A172 (cell line): ENCODE data around the gene KCNJ18. TPM values are rescaled to one million over a fixed set of nuclear protein-coding genes. Genes with fewer than 3 reads are reported as not detected.
A peak's percentile ranks its signal among the peaks of the same experiment; 100 is the strongest.
"Not testable (repeated sequence)": the region's sequence is repeated elsewhere in the genome, so short reads cannot be mapped to it uniquely, and the experiment has no call there.

Experiments
- DNase-seq: peaks from one replicate; pipeline ENCODE4 v3.0.0-alpha.2; 2015; ENCODE audit warnings: low spot score
- total RNA-seq: library from RNA; depleted of rRNA; stranded (reverse); fragments of >200 nt; shearing (Covaris generic); gene quantifications from 2 replicates; pipeline ENCODE4 v1.2.3, GENCODE V29; 2014

KCNJ18 gene
- total RNA-seq, 1 experiment from 2014 or later: not detected

DNA sequence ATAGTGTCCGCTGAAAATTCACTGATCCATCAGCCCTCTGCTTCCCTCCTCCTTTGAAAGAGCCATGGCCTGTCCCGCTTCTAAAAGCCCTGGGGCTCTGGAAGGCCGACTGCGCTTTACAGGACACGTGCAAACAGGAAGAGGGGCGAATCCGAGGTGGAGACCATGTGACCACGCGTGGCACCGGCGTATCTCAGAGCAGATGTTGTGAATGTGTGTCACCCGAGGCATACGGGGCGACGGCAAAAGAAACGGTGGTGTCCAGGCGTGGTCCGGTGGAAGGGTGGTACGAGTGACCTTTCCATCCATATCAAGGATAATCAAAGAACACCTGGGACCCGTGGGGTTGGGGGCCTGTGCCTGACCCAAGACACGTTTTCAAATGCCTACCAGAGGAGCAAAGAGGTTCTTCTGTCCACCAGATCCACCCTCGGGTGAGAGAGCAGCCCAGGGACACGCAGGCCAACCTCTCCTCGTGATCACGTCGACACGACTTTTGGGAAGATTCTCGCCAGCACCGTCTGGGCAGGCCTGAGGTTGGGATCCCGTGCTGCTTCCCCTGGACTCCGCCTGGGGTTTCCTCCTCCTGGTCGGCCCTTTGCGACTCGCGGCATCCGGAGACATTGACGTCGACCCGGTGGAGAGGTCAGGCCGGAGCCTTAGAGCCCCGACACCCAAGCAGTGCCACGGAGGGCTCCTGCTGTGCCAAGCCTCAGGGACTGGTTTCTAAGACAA lies 7.1 kb upstream of the KCNJ18 start:
- not testable (repeated sequence) for DNase-seq

GRCh38 chr17:21686165-21687015 lies 5.9 kb upstream of the KCNJ18 start:
- peak; percentile 26 for DNase-seq

DNA sequence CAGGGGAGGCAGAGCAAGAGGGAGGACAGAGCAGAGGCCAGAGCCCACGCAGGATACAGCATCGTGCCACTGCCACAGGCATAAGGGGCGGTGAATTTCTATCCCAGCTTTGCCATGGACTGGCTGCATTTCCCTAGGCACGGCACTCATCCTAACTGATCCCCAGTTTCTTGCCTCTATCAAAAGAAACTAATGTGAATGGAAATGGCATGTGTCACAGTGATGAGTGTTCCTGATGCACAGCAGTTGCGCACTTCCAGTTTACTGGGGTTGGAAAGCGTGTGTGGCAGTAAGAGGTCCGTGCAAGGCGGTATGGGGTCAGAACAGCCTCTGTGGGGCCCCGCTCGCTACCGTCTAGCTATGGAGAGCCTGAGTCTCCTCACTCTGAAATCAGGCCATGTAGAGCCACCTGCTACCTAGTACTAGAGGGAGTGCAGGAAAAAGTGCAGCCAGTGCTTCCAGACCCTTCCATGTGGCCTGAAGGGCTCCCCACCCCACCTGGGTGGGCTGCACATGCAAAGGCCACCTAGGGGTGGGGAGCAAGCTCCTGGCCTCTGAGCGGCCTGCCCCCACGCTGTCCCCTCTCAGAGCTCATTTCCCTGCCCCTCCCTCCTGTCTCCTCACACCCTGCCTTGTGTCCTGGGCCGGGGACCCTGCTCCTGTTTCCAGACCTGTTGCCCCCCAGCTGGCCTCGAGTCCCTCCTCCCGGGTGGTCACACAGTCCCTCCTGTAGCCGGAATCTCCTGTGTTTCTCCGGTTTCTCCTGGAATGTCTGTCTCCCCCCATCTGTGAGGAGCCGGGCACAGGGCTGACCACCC lies 5.0 kb upstream of the KCNJ18 start:
- DNase-seq: no peak

DNA sequence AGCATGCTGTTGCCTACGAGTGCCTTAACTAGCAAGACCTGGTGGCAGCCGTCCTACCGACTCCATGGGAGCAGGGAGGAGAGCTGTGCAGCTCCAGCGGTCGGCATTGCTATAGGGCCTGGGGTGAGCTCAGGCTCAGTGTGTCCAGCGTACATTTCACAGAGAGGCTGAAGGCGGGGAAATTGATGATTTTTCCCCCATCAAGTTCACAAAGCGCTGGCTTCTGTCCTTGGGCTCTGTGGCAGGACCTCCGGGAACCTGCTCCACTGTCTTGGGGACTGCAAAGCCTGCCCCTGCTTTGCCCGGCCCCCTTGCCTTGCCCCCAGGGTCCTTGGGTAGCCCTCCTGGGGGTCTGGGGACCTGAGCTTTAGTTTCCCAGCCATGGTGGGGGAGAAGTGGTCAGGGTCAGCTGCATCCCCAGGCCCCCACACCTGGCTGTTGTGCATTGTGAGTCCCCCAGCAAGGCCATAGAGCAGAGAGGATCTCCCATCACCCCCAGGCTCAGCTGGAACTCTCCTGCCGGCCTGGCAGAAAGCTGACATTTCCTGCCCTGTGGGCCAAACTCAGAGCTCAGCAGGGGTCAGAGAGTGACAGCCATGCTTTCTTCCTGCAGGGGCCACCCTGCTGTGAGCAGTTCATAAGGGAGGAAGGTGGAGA lies 3.9 kb upstream of the KCNJ18 start:
- no peak for DNase-seq

GRCh38 chr17:21689604-21690003 lies 2.7 kb upstream of the KCNJ18 start:
- peak; percentile 91 for DNase-seq

DNA sequence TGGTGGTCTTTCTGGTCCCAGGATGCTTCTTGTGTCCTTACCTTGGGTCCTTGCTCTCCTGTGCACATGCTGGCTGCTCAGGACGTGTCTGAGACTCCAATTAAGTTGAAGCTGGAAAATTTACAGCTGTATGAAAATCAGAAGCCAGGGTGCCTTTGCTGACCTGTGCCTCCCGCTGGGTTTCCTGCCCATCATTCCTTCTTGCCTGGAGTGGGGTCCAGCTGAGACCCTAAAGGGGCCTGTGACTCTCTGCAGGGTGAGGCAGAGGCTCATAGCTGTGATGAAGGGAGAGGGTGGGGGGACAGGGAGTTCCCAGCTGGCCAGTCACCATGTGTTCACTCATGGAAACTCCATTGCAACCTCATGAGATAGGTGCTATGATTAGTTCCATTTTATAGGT lies 1.5 kb upstream of the KCNJ18 start:
- not testable (repeated sequence) for DNase-seq

DNA sequence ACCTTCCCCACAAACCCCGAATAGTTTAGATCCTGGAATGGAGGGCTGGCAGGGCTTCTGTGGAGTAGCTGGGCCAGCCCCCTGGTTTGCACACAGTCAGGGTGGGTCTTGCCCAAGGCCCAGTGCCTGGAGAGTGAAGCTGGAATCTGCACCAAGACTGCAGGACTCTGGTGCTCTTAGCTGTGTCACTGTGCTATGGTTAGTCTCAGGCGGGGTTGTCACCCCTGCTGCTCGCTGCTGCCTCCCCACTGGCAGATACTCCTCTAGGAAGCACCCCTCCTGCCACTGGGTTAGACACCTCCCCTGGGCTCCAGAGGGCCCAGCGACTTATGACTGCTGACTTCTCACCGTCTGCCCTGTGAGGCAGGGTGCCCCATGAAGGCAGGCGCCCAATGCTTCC lies 842 bp upstream of the KCNJ18 start:
- not testable (repeated sequence) for DNase-seq

GRCh38 chr17:21692704-21693065 lies 362 bp downstream of the KCNJ18 start:
- DNase-seq: not testable (repeated sequence)

- not testable (repeated sequence) for DNase-seq
These were observed 1.1 kb downstream of the KCNJ18 start for GRCh38 chr17:21693391-21693796.

DNA sequence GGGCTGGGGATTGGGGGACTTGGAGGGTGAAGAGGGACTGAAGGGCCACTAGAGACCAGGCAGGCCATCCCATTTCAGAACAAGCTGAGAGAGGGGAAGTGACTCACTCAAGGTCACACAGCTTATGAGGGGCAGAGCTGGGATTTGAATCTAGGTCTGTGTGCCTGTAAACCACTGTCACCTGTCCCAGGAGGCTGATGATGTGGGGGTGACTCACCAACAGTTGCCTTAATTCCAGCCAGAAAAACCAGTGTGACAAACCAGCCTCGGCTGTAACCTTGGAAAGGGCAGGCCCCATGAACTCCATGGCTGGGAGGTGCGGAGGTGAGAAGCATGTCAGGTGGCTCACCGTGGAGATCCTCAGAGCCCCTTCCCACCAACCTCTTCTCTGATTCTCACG lies 1.6 kb downstream of the KCNJ18 start:
- DNase-seq: peak; percentile 55

- not testable (repeated sequence) for DNase-seq
These were observed 3.9 kb downstream of the KCNJ18 start for GRCh38 chr17:21696227-21696626.

DNA sequence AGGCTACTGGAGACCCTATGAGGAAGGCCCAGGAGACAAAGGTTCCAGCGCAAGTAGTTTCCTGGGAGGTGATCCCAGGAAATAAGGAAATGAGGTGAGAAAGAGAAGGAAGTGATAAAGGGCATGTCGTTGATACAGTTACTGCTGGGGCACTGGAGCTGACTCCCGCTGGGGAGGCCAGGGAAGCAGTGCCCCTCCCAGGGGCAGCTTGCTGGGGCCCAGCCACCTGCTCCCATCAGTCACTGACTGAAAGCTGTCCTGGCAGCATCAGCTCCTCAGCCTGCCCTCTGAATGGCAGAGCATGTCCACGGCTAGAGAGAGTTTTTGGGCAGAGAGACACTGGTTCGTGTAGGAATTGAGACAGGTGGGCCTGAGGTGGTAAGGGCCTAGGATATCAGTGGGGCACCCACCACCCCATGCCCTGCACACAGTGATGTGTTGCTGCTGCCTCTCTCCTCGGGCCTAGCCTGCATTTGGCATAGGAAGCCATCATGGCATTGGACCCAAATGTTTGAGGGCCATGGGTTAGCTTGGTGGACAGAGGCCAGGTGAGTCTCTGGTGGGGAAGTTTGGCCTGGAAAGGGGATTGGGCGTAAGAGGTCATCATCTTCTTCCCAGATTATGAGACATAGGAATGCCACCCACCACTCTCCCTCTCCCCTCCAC lies 4.7 kb downstream of the KCNJ18 start:
- not testable (repeated sequence) for DNase-seq

GRCh38 chr17:21697508-21697860 lies 5.2 kb downstream of the KCNJ18 start:
- not testable (repeated sequence) for DNase-seq

GRCh38 chr17:21698437-21699075 lies 6.2 kb downstream of the KCNJ18 start:
- not testable (repeated sequence) for DNase-seq

- not testable (repeated sequence) for DNase-seq
These were observed 6.8 kb downstream of the KCNJ18 start for GRCh38 chr17:21699124-21699523.

GRCh38 chr17:21699573-21700236 lies 7.4 kb downstream of the KCNJ18 start:
- not testable (repeated sequence) for DNase-seq

DNA sequence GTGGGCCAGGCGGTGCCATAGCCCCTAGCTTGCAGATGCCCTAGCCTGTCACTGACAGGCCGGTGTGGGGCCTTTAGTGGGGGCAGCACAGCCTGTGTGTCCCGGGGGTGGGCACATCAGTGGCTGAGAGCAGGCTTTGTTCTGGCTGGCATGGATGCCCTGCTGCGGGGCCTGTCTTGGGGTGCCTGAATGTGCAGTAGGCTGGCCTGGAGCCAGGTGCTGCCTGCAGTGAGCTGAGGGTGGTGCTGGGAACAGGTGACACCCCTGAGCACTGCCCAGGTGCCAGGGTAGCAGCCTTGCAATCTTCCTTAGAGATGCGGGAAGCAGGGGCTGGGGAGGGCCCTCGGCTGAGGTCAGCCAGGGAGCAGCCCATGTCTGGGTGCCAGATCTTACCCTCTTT lies 8.8 kb downstream of the KCNJ18 start:
- DNase-seq: not testable (repeated sequence)

DNA sequence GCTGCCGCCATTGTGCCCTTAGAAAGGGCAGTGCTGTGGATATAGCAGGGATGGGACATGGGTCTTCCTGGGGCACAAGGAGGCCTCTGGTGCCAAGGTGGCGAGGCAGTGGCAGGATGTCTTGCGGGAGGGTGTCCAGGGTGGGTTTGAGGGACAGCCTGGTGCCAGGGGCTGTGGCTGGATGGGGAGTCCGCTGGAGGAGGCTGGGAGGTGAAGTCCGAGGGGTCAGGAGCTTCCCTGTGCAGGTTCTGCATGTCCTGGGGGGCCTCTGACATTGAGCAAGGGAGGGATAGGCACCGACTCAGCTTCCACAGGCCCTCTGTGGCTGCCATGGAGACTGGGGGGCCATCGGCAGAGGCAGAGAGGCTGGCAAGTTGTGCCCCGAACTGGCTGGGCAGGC lies 9.7 kb downstream of the KCNJ18 start:
- not testable (repeated sequence) for DNase-seq

GRCh38 chr17:21702521-21702920 lies 10.2 kb downstream of the KCNJ18 start:
- DNase-seq: not testable (repeated sequence)
